AG08395 (cell line): ENCODE measurements around the gene AGMO.
"Not testable (repeated sequence)": the region's sequence is repeated elsewhere in the genome, so short reads cannot be mapped to it uniquely, and the experiment has no call there.

Source experiments
- DNase-seq: peaks from one replicate; pipeline ENCODE4 v3.0.0; 2012; ENCODE audit warnings: mixed read lengths, low spot score

The AGMO gene

GRCh38 chr7:15314922-15315321 is 246.9 kb downstream of the AGMO start:
- no peak for DNase-seq

- DNase-seq: no peak
Measured at GRCh38 chr7:15313361-15313760, 248.5 kb downstream of the AGMO start.

DNA sequence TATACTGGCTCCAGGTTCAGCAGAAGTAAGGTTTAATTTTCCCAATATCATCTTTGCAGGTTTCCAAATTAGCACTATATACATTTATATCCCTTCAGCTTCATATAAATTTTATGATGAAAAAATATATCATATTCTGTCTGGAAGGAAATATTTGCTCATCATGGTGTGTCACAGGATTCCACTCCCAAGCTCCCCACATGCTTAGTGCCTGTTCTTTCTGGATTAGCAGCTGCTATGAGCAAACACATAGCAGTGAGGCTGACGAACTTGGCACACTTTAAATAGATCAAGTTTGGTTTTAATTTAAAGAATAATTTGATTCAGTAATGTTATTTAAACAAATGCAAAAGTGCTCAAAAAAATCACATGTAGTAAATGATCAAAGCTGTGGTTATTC is 251.9 kb downstream of the AGMO start:
- peak; percentile 64 for DNase-seq

DNA sequence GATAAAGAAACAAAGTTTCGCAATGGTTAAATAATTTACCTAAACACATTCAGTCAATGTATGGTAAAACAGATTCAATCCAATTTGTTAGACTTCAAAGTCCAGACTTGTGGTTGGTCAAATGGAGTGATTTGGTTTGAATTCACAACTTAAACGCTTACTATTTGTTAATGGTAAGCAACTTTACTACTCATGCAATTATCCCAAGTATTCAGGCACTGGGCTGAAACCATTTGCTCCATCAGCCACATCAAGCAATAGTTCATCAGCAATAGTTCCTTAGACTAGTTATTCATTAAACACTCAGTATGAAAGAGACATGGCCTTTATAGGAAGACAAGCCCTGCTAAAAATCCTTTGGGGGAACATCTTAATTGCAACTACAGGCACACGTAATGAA is 253.0 kb downstream of the AGMO start:
- no peak for DNase-seq

DNA sequence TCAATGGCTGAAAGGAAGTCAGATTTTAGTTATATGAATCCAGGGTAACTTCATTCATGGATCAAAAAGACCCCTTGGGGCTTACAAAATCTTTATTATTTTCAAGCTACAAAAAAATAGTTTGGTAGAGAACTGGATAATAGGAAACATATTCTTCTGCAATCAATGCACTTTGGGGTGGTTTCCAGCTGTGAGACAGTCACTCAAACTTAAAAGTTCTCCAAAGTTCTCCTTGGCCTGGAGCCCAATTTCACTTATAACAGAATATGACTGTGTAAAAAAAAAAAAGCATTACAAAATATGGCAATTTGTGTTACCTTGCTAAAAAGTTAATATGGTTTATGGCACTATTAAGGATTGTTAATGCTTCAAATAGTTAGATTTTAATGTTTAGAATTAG is 255.5 kb downstream of the AGMO start:
- DNase-seq: no peak

GRCh38 chr7:15305002-15305600 is 256.7 kb downstream of the AGMO start:
- peak; percentile 52 for DNase-seq

- no peak for DNase-seq
Measured at GRCh38 chr7:15303357-15303756, 258.5 kb downstream of the AGMO start.

- DNase-seq: not testable (repeated sequence)
Measured at GRCh38 chr7:15300986-15301385, 260.8 kb downstream of the AGMO start.

DNA sequence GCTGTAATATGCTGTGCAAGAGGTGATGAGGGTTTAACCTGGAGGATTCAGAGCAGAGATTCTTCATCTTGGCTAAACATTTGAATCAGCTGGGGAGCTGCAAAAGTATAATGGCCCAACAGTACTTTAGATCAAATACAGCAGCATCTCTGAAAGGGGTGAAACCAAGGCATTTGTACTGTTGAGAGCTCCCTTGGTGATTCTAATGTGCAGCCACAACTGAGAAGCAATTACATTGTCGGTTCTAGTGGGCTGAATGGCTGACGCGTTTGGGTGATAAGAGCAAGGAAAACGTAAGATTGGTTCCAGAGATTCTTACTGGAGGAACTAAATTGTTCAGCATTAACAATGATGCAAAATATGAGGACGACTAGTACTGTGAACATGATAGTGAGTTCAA is 269.7 kb downstream of the AGMO start:
- no peak for DNase-seq

DNA sequence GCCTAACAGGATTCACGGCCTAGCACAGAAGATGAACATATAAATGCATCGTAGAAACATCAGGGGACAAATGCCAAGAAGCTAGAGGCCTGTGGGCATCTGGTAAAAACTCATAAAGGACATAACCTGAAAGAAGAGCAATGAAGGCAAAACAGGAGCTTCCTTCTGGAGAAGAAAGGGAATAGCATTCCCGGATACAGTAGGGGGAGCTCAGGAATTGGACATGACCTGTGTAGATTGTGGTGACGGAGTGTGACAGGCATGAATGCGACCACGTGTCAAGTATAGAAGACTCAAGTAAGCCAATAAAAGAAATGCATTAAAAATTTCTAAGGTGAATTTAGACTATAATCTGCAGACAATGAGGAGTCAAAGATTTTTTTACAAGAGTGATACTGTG is 270.1 kb downstream of the AGMO start:
- DNase-seq: no peak

DNA sequence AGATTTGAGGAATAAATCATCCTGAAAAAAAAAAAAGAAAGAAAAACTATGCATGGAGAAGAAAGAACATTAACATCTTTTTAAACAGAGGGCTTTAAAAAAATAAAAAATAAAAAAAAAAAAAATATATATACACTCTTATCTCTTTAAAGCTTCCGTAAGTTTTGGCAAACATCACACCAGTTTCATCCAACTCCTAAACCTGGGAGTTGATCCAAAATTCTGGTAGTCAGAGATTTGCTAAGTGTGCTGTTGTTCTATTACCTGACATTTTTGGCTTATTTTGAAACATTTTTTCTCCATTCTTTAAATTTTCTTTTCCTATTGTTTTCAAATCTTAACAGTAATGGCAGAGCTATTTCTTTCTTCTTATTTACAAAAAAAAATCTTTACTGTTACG is 273.1 kb downstream of the AGMO start:
- no peak for DNase-seq

- DNase-seq: no peak
Measured at GRCh38 chr7:15284396-15284795, 277.4 kb downstream of the AGMO start.

DNA sequence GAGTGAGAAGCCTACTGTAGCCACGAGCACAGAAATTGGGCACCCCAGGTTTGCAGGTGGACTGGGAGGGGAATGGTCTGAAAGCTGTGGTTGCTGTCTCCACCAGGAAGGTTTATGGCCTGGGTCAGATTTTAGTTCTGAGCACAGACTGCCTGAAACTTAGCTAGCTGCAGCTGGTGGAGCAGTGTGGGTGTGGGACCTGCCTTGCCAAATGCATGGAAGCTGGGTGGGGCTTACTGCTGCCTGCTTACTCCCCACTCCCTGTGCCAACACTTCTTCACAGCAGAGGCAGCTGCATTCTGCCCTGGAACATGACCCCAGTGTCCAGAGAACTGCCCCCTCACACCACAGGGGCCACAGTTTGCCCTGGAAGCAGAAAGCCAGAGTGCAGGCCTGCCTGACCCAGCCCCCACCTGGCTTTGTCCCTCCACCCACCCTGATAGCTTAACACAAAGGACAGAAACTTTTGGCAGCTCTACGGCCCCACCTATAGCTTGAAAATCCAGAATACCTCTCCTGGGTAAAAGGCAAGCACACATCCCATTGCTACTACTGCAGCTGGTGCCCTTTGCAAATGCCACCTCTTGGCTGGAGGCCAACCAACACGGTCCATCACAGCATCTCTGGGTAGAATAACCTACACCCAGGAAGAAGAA is 281.6 kb downstream of the AGMO start:
- DNase-seq: no peak

GRCh38 chr7:15279640-15280039 is 282.2 kb downstream of the AGMO start:
- DNase-seq: no peak

- DNase-seq: no peak
Measured at GRCh38 chr7:15257689-15258088, 304.1 kb downstream of the AGMO start.

DNA sequence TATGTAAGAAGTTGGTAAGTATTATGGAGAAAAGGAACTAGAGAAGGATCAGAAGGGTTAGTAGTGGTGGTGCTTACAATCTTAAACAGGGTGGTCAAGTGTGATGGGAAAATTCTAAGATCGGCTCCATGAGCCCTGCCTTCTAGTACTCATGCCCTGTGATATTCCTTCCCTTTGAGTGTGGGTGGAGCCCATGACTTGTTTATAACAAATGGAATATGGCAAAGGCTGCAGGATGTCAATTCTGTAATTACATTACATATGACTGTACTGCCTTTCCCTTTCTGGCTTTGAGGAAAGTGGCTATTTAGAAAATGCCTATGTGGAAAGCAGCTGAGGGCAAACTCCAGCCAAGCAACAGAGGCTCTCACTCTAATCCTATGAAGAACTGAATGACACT is 309.6 kb downstream of the AGMO start:
- no peak for DNase-seq

DNA sequence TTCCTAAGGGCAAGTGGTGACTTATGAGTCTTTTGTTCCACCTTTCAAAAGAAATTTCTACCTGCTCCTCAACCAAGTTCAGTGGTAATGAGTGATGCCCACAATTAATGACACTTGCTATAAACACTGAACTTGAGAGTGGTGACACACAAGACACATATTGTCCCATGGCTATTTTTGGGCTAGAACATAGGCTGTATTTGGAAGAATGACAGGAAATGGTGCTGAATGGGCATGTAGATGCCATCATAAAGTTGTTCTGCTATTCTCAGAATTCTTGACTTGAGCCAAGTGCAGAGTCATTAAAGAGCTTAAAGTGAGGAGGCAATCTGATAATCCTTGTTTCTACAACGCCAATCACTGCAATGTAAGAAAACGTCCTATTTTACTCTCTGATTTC is 313.3 kb downstream of the AGMO start:
- no peak for DNase-seq

DNA sequence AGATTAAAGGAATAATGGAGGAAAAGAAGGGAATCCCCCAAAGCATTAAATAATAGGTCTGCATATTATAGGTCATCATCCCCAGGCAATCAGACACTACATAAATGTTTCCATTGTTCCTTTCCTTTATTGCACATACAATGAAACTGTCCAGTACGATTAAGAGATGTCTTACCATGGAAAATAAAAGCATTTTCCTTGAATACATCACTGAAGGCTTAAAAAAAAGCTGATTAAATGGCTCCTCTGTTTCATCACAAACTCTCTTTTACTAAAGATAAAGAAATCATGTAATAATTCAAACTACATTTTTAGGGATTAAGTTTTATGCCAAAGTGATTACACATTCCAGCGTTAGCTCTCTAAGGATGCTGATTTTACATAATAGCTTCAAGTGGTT is 316.0 kb downstream of the AGMO start:
- DNase-seq: no peak

- DNase-seq: no peak
Measured at GRCh38 chr7:15239801-15240200, 322.0 kb downstream of the AGMO start.

DNA sequence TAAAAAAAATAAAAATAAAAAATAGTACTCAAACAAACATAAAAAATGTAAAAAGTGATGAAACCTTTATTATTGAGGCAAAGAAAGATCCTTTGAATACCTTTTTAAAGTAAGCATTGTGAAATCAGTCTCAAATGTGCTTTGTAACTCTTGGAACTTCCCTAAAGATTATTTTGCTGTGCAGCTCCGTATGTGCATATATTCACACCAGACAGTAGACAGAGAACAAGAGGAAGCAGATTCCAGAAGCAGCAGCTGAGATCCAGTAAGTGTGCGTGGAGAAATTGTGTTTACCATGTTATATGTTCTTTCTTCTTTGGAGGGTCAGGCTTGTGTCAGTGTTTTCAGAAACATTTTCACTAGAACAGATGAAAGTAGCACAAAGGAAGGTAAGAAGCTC is 324.9 kb downstream of the AGMO start:
- no peak for DNase-seq

DNA sequence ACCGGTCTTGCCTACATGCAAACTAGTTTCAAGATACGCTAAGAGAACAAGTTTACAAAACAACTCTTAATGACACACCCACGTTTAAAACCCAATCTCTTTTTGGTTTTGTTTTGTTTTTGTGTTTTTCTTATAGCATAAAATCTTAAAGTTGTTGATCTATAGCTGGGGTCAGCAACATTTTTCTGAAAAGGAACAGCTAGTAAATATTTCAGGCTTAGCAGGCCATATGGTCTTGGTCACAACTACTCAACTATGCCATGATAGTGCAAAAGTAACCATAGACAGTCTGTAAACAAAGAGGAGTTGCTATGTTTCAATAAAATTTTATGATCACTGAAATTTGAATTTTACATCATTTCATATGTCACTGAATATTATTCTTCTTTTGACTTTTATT is 327.4 kb downstream of the AGMO start:
- no peak for DNase-seq

DNA sequence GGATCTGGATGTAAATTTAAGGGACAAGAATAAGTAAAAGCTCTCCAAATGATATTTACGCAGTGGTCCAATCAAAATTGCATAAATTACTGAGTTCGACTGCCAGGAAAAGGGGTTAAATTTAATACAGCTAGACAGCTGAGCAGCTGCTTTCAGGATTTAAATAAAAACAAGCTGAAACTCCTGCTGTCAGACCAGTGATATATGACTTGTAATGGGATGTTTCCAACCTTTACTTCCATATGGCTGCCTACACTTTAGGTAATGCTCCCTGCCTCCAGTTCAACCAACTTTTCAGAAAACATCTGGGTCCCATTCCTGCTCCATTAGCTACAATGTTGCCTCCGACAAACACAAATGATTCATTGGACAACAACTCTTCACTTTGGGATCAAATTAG is 333.0 kb downstream of the AGMO start:
- no peak for DNase-seq

- DNase-seq: no peak
Measured at GRCh38 chr7:15225981-15226380, 335.8 kb downstream of the AGMO start.

DNA sequence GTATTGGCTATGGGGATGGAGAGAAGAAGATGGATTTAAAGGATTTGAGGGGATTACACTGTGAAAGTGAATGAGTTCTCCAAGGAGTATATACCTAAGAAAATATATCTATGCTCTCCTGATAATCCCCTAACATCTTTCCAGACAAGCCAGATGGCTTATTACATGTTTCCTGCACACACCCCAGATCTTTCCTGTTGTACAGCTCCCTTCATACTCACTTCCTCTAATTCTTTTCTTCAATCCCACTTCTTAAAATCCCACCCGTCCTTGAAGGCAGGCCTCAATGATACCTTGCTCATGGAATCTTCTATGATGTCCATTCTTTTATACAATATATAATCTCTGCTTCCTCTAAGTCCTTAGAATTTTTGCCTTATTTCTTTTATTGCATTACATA is 342.1 kb downstream of the AGMO start:
- no peak for DNase-seq
